HEK293T (cell line): ENCODE data around the gene DIS3.
A peak's percentile ranks its signal among the peaks of the same experiment; 100 is the strongest.
"Not testable (repeated sequence)": the region's sequence is repeated elsewhere in the genome, so short reads cannot be mapped to it uniquely, and the experiment has no call there.

ENCODE experiments used
- CTCF ChIA-PET: fragments of 350-600 bp; formaldehyde crosslinking; extraction: SDS; loops from one replicate; lab custom pipeline; 2021; ENCODE audit warnings: antibody characterized with exemption, inconsistent platforms; lab: Yijun Ruan, JAX
- POLR2A ChIA-PET: fragments of 350-600 bp; formaldehyde crosslinking; extraction: SDS; loops from one replicate; lab custom pipeline; 2020; ENCODE audit warnings: antibody characterized with exemption, inconsistent platforms; lab: Yijun Ruan, JAX
- DNase-seq: peaks from one replicate; pipeline ENCODE4 v3.0.0; 2012; ENCODE audit warnings: mixed read lengths; ENCODE audit errors: extremely low spot score
- ARNT ChIP-seq: fragments of 450-650 bp; IDR thresholded peaks from 2 replicates; pipeline ENCODE4 v1.6.1; 2017; ENCODE audit warnings: mild to moderate bottlenecking
- BHLHE40 ChIP-seq: fragments of 450-650 bp; IDR thresholded peaks from 2 replicates; pipeline ENCODE4 v1.6.1; 2016; ENCODE audit warnings: mild to moderate bottlenecking, moderate library complexity, borderline replicate concordance
- CTBP1 ChIP-seq: fragments of 450-650 bp; IDR thresholded peaks from 2 replicates; pipeline ENCODE4 v1.6.1; 2016; ENCODE audit warnings: borderline replicate concordance
- ELF4 ChIP-seq: fragments of 450-650 bp; IDR thresholded peaks from 2 replicates; pipeline ENCODE4 v1.6.1; 2017; ENCODE audit warnings: antibody characterized with exemption
- FOXA1 ChIP-seq: fragments of 450-650 bp; IDR thresholded peaks from 2 replicates; pipeline ENCODE4 v1.6.1; 2016; ENCODE audit warnings: mild to moderate bottlenecking
- FOXK2 ChIP-seq: fragments of 450-650 bp; IDR thresholded peaks from 2 replicates; pipeline ENCODE4 v1.6.1; 2016; ENCODE audit warnings: mild to moderate bottlenecking
- FOXM1 ChIP-seq: fragments of 450-650 bp; IDR thresholded peaks from 2 replicates; pipeline ENCODE4 v1.6.1; 2017; ENCODE audit warnings: mild to moderate bottlenecking, borderline replicate concordance
- HDGF ChIP-seq: fragments of 450-650 bp; IDR thresholded peaks from 2 replicates; pipeline ENCODE4 v1.6.1; 2017; ENCODE audit warnings: antibody characterized with exemption, borderline replicate concordance
- L3MBTL2 ChIP-seq: fragments of 450-650 bp; conservative IDR thresholded peaks from 2 replicates; pipeline ENCODE4 v1.6.1; 2016; ENCODE audit warnings: mild to moderate bottlenecking
- LEF1 ChIP-seq: fragments of 450-650 bp; IDR thresholded peaks from 2 replicates; pipeline ENCODE4 v1.6.1; 2017; ENCODE audit warnings: mild to moderate bottlenecking, borderline replicate concordance
- NFRKB ChIP-seq: fragments of 450-650 bp; IDR thresholded peaks from 2 replicates; pipeline ENCODE4 v1.6.1; 2016; ENCODE audit warnings: mild to moderate bottlenecking, moderate library complexity
- PKNOX1 ChIP-seq: fragments of 450-650 bp; IDR thresholded peaks from 2 replicates; pipeline ENCODE4 v1.6.1; 2016
- SP1 ChIP-seq: fragments of 450-650 bp; IDR thresholded peaks from 2 replicates; pipeline ENCODE4 v1.6.1; 2017
- SUZ12 ChIP-seq: fragments of 450-650 bp; IDR thresholded peaks from 2 replicates; pipeline ENCODE4 v1.6.1; 2016; ENCODE audit warnings: mild to moderate bottlenecking
- TARDBP ChIP-seq: fragments of 450-650 bp; IDR thresholded peaks from 2 replicates; pipeline ENCODE4 v1.6.1; 2016
- ZNF384 ChIP-seq: fragments of 450-650 bp; IDR thresholded peaks from 2 replicates; pipeline ENCODE4 v1.6.1; 2016

Gene DIS3

GRCh38 chr13:72781451-72782439, at the start of gene DIS3, which contains the start of gene PIBF1:
DIS3 (minus strand) TSS chr13:72781900; CDS start chr13:72781832, 68 bp downstream.
PIBF1 (plus strand) TSS chr13:72782133; CDS start chr13:72783470, 1,337 bp downstream.
- ChIA-PET CTCF (no interaction called here), POLR2A (no interaction called here)
- DNase-seq, result peak; percentile 100
- peak; percentile 88 for TF ChIP-seq PKNOX1
- no peak for TF ChIP-seq NFRKB
- no peak for TF ChIP-seq TARDBP
- TF ChIP-seq ELF4, result peak; percentile 81
- no peak for TF ChIP-seq SP1
- no peak for TF ChIP-seq FOXM1
- no peak for TF ChIP-seq SUZ12
- TF ChIP-seq CTBP1, result no peak
- TF ChIP-seq ZNF384, result no peak
- no peak for TF ChIP-seq FOXA1
- TF ChIP-seq ARNT, result no peak
- TF ChIP-seq LEF1, result no peak; the same call in 1 of the 2 replicates
- TF ChIP-seq FOXK2, result peak; percentile 89; the same call in 1 of the 2 replicates
- TF ChIP-seq BHLHE40, result no peak
- peak; percentile 99 for TF ChIP-seq L3MBTL2
- TF ChIP-seq HDGF, result 0 out of 2 replicates have a peak, but pooled peaks have one; percentile 41

GRCh38 chr13:72823724-72824123, 42.0 kb upstream of the DIS3 start:
- CTCF ChIA-PET, result no interaction called here
- no peak for DNase-seq
- TF ChIP-seq L3MBTL2, result no peak
- no peak for TF ChIP-seq BHLHE40
- no peak for TF ChIP-seq CTBP1
- TF ChIP-seq ZNF384, result no peak
- TF ChIP-seq ARNT, result no peak
- no peak for TF ChIP-seq FOXM1
- no peak for TF ChIP-seq SP1
- TF ChIP-seq LEF1, result no peak
- TF ChIP-seq HDGF, result no peak
- TF ChIP-seq ELF4, result no peak
- no peak for TF ChIP-seq PKNOX1
- no peak for TF ChIP-seq FOXK2
- no peak for TF ChIP-seq SUZ12
- no peak for TF ChIP-seq TARDBP
- TF ChIP-seq FOXA1, result no peak
- no peak for TF ChIP-seq NFRKB
- POLR2A ChIA-PET, result no interaction called here

- TF ChIP-seq TARDBP, result no peak
- no peak for DNase-seq
- ChIA-PET CTCF (interaction anchor here (0.7 kb wide), 2 partner anchors 439 to 1801 kb away, joined by 3 to 7 read pairs; no protein-coding TSS in a partner anchor), POLR2A (no interaction called here)
Measured at GRCh38 chr13:72823081-72823480, 41.4 kb upstream of the DIS3 start.

GRCh38 chr13:72820898-72821279, 39.2 kb upstream of the DIS3 start:
- ChIA-PET POLR2A (no interaction called here), CTCF (no interaction called here)
- TF ChIP-seq HDGF (no peak), ELF4 (no peak)
- DNase-seq, result no peak

GRCh38 chr13:72820156-72820897, 38.6 kb upstream of the DIS3 start:
- TF ChIP-seq CTBP1, result no peak
- 0 out of 2 replicates have a peak, but pooled peaks have one; percentile 29 for TF ChIP-seq PKNOX1
- ChIA-PET POLR2A (no interaction called here), CTCF (interaction anchor here (0.5 to 0.6 kb wide), 2 partner anchors 890 to 1249 kb away, joined by 3 read pairs; no protein-coding TSS in a partner anchor)
- no peak for DNase-seq

- TF ChIP-seq ZNF384 (peak; percentile 99), LEF1 (no peak)
- ChIA-PET CTCF (interaction anchor here (0.6 to 1.3 kb wide), 6 partner anchors 64 to 1487 kb away, joined by 3 to 5 read pairs (median 3); no protein-coding TSS in a partner anchor), POLR2A (no interaction called here)
- peak; percentile 31 for DNase-seq
Measured at GRCh38 chr13:72808917-72809500, 27.3 kb upstream of the DIS3 start.

- CTCF ChIA-PET, POLR2A ChIA-PET, DNase-seq: not testable (repeated sequence)
Measured at GRCh38 chr13:72806514-72806913, 24.8 kb upstream of the DIS3 start.
